Astrocyte of the cerebellum (primary cell): ENCODE results near the gene TANC1.
A peak's percentile ranks its signal among the peaks of the same experiment; 100 is the strongest.

Experiments used
- DNase-seq: peaks from one replicate; pipeline ENCODE4 v3.0.0-alpha.2; 2011; ENCODE audit warnings: low read depth
- H3K4me3 ChIP-seq: 2 replicates; pipeline ENCODE4 v1.5.1; 2011; ENCODE audit warnings: mild to moderate bottlenecking, low read depth, low read length, moderate library complexity
- in situ Hi-C: cut with HindIII; loops from 2 replicates; pipeline ENCODE4 v1.10.0; 2017; ENCODE audit warnings: low sequenced_read_pairs
- TF ChIP-seq, protein P1 (sequence below): IDR thresholded peaks from 2 replicates; pipeline ENCODE4 v1.5.1; 2012; ENCODE audit warnings: low read length, low read depth, moderate library complexity, mild to moderate bottlenecking; ENCODE audit errors: missing control alignments

TANC1 gene

DNA sequence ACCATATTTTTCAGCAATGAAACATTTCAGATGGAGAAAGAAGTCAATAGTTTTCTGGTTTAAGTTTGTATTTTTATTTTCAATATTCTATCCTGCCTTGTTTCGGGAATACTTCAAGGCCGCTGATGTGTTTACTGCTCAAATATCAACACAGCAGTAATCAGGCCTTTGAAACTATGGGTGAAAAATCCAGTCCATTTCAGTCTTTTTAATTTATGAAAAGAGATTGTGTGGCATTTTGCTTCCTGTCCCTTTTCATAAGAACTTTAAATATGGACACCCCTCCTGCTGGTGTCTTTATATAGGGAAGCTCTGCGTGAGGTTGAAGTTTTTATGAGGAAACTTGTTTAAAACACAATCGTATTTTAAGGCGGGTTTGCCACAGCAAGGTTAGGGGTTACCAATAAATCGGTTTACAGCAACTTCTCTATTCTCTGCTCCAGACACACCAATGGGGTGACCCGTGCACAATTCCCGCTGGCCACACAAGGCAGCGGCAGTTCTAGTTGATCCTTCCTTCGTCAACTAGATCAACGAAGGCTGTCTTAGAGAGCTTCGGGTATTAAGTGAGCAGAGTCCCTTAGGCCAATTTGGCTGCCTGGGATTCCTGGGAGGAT is 1.2 kb upstream of the TANC1 start:
- H3K4me3 ChIP-seq: peak overlapping the region; percentile 93
- TF ChIP-seq, protein P1, sequence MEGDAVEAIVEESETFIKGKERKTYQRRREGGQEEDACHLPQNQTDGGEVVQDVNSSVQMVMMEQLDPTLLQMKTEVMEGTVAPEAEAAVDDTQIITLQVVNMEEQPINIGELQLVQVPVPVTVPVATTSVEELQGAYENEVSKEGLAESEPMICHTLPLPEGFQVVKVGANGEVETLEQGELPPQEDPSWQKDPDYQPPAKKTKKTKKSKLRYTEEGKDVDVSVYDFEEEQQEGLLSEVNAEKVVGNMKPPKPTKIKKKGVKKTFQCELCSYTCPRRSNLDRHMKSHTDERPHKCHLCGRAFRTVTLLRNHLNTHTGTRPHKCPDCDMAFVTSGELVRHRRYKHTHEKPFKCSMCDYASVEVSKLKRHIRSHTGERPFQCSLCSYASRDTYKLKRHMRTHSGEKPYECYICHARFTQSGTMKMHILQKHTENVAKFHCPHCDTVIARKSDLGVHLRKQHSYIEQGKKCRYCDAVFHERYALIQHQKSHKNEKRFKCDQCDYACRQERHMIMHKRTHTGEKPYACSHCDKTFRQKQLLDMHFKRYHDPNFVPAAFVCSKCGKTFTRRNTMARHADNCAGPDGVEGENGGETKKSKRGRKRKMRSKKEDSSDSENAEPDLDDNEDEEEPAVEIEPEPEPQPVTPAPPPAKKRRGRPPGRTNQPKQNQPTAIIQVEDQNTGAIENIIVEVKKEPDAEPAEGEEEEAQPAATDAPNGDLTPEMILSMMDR: no peak
- in situ Hi-C loops: no loop called here
- no peak for DNase-seq

DNA sequence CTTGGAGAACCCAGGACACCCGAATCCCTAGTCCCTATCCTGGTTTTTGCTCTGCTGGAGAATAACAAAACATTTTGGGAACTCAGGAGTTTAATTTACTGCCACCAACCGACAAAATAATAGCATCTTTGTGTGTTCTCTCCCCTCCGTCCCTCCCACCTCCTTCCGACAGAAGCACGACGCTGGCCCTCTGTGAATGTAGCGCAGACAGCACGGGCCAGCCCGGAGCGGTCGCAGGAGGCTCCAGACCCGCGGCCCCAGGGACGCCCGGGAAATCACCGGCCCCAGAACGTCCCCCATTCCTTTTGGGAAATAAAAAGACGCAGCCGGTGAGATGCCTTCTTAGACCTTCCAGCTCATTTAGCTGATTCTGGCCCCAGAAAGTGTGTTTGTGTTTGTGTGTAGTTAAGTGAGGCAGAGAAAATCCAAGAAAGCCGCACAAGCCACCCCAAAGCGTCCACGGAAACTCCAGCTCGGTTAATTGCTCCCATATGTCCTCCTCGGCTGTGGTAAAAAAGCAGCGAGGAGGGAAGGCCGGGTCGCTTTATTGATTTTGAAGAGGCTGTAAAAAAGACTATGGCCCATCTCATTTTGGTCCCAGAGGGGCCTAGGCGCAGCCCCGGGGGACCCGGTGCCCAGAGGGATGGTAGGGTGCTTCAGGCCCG is 577 bp upstream of the TANC1 start:
- peak; percentile 74 for DNase-seq
- TF ChIP-seq, protein P1: no peak
- peak overlapping the region; percentile 93 for H3K4me3 ChIP-seq
- in situ Hi-C loops: no loop called here

DNA sequence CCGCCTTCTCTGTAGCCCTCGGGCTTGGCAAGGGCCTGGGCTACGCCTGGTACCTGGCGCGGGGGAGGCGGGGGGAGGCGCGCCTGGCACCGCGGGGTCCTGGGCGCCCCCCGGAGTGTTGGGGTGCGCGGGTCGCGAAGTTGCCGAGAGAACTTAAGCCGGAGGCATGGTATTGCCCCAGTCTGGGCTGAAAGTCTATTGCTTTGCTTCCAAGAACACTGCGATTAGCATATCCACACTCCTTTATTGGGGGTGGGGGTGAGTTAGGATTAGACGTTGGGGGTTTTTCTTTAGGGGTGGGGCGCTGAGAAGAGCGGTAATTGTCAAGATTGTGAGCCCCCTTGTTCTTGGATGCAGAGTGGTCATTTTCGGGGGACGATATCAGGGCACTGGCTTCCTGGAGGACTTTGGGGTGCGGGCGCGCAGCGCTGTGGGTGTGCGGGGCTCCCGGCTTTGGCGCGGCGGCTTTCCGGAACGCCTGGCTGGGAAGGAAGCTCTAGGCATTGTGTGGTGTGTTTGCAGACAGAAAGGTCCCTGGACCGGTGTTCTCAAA is 798 bp downstream of the TANC1 start:
- no peak for DNase-seq
- peak overlapping the region; percentile 93 for H3K4me3 ChIP-seq
- TF ChIP-seq, protein P1: no peak
- in situ Hi-C loops: no loop called here

DNA sequence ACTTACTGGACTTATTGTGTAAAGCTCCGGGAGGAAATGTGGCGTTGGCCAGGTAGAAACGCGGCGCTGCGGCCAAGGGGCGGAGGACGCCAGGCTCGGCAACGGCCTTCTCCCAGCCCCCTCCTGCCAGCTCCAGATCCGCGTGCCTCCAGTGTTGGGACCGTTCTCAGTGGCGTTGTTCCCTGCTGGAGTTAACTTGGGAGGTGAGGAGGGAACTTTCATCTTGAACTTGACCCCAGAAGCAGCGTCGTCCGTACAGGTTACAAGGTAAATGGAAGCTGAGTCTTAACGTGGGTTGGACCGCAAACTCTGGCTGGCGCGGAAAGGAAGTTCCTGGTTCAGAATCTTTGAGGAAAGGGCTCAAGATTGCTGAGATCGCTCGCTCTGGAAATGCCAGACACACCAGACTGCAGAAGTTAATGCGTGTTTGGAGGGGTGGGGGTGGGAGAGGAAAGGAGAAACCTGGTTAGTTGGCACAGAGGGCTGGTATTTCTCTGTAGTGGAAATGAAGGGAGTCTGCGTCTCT is 1.3 kb downstream of the TANC1 start:
- TF ChIP-seq, protein P1: no peak
- in situ Hi-C loops: loop anchor here (10.0 kb wide), 1 partner anchor 85 kb away; no protein-coding TSS in a partner anchor
- peak overlapping the region; percentile 93 for H3K4me3 ChIP-seq
- no peak for DNase-seq

DNA sequence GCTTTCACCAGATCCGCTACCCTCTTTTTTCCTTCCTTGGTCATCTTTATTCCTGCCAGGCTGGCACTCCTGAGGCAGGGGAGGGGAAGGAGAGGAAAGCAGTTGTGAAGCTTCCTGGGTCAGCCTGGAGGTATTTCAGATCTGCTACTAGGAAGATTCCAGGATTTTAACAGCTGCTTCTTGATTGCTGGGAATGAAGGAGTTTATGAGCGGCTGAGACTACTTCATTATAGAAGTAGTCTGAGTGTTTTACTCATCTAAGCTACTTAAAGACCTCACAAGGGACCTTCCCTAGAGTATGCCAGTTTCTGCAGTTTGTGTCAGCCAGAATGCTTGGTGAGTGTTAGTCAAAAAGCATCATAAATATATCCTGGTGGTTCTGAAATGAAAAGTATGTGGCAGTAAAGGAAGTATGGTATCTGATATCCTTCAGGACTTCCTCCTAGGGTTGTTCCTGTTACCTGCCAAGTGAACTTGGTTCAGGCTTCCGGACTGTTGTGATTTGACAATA is 1.9 kb downstream of the TANC1 start:
- TF ChIP-seq, protein P1: no peak
- DNase-seq: no peak
- H3K4me3 ChIP-seq: peak overlapping the region; percentile 93
- in situ Hi-C loops: loop anchor here (10.0 kb wide), 1 partner anchor 85 kb away; no protein-coding TSS in a partner anchor

DNA sequence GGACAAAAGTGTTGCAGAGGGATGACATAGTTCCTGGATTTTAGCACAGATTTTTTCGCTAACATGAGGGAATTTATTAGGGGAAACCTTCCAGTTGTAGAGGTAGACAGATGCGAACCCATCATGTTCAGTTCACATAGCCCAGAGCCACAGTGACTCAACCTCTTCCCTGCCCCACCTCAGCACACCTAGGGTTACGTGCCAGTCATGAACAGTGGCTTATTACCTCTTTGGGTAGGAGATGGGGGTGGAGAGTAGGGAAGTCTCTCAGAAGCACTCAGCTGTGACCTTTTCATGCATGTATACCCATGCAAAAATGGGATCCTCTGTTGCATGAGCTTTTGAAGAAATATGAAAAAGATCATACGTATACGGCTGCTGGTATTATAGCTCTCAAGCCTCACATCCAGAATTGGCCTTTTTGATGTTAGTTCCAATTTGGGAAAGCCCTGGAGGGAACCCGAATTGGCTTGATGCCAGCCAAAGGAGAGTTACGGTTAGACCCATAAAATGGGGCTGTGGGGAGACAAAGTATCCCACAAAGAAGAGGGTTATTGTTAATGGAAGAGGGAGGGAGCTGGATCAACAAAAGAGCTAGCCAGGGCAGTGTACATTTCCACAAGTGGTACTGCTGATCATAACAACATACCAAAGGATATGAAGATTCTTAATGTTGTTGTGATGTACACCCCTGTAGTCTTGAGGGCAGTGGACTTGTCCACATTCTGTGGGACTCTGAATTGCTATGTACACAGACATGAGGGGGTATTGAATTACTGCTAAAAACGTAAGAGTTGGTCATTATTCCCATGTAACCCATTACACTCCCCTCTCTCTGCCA is 4.9 kb downstream of the TANC1 start:
- DNase-seq: no peak
- in situ Hi-C loops: loop anchor here (10.0 kb wide), 1 partner anchor 81 kb away; no protein-coding TSS in a partner anchor
- H3K4me3 ChIP-seq: no peak overlapping the region
- TF ChIP-seq, protein P1: no peak
